ENCODE measurements around the gene KCNJ11. TPM values are rescaled to one million over a fixed set of nuclear protein-coding genes. Genes with fewer than 3 reads are reported as not detected.

The KCNJ11 gene
- total and polyA plus RNA-seq, 2 of the 13 experiments (the other 11 are each of a cell fraction or from before 2014, with no cell fraction given) = 0.38 to 1.6 TPM

DNA sequence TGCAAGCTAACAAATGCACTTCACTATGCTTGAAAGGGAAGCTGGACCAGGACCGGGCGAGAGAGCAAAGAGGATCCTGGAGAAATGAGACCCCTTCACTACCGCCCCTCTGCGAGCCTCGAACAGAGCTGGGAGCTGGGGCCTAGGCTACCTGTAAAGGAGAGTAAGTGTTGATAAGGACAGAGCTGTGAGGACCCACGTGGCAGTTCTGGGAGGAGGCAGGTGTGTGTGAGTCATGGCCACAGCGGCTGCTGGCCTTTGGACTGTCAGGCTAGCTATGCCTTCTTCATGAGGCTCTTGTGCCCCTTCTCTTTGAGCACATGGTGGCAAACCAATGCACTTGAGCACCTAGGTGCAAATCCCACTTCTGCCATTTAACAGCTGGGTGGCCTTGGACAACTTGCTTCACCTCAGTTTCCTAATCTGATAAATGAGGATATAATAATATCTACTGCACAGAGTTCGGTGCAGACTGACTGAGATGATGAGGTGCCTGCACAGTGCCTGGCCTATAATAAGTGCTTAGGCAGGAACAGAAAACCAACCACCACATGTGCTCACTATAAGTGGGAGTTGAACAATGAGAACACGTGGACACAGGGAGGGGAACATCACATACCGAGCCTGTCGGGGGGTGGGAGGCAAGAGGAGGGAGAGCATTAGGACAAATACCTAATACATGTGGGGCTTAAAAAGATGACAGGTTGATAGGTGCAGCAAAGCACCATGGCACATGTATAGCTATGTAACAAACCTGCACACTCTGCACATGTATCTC, 35.3 kb upstream of the KCNJ11 start (continued):
- TF ChIP-seq, protein P1, sequence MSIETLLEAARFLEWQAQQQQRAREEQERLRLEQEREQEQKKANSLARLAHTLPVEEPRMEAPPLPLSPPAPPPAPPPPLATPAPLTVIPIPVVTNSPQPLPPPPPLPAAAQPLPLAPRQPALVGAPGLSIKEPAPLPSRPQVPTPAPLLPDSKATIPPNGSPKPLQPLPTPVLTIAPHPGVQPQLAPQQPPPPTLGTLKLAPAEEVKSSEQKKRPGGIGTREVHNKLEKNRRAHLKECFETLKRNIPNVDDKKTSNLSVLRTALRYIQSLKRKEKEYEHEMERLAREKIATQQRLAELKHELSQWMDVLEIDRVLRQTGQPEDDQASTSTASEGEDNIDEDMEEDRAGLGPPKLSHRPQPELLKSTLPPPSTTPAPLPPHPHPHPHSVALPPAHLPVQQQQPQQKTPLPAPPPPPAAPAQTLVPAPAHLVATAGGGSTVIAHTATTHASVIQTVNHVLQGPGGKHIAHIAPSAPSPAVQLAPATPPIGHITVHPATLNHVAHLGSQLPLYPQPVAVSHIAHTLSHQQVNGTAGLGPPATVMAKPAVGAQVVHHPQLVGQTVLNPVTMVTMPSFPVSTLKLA (IDR thresholded peaks at IDR 0.05) = no peak
- TF ChIP-seq SNAI1 (CRISPR knock-in tag; IDR thresholded peaks at IDR 0.05; ENCODE audit: borderline replicate concordance) (no peak), ZSCAN22 (CRISPR knock-in tag; IDR thresholded peaks at IDR 0.05) (no peak), ZNF598 (CRISPR knock-in tag; IDR thresholded peaks at IDR 0.05; ENCODE audit: borderline replicate concordance) (peak; percentile 63; the same call in 1 of the 2 replicates), TP53 (CRISPR knock-in tag; conservative IDR thresholded peaks at IDR 0.05) (no peak), ZNF616 (CRISPR knock-in tag; IDR thresholded peaks at IDR 0.05; ENCODE audit: low read depth) (no peak), ZNF382 (CRISPR knock-in tag; IDR thresholded peaks at IDR 0.05; ENCODE audit: borderline replicate concordance) (no peak), SP5 (CRISPR knock-in tag; IDR thresholded peaks at IDR 0.05; ENCODE audit: borderline replicate concordance, low read depth) (no peak), THAP11 (CRISPR knock-in tag; IDR thresholded peaks at IDR 0.05) (no peak), ZNF839 (CRISPR knock-in tag; IDR thresholded peaks at IDR 0.05; ENCODE audit: borderline replicate concordance) (no peak), CC2D1A (CRISPR knock-in tag; IDR thresholded peaks at IDR 0.05) (no peak), ZSCAN30 (CRISPR knock-in tag; IDR thresholded peaks at IDR 0.05) (no peak), ZEB1 (IDR thresholded peaks at IDR 0.05; ENCODE audit: insufficient replicate concordance, low read depth) (no peak)
- TF ChIP-seq, protein P2, sequence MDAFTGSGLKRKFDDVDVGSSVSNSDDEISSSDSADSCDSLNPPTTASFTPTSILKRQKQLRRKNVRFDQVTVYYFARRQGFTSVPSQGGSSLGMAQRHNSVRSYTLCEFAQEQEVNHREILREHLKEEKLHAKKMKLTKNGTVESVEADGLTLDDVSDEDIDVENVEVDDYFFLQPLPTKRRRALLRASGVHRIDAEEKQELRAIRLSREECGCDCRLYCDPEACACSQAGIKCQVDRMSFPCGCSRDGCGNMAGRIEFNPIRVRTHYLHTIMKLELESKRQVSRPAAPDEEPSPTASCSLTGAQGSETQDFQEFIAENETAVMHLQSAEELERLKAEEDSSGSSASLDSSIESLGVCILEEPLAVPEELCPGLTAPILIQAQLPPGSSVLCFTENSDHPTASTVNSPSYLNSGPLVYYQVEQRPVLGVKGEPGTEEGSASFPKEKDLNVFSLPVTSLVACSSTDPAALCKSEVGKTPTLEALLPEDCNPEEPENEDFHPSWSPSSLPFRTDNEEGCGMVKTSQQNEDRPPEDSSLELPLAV (CRISPR knock-in tag; conservative IDR thresholded peaks at IDR 0.05; ENCODE audit: low read depth) = no peak
- TF ChIP-seq, protein P3, sequence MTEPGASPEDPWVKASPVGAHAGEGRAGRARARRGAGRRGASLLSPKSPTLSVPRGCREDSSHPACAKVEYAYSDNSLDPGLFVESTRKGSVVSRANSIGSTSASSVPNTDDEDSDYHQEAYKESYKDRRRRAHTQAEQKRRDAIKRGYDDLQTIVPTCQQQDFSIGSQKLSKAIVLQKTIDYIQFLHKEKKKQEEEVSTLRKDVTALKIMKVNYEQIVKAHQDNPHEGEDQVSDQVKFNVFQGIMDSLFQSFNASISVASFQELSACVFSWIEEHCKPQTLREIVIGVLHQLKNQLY (CRISPR knock-in tag; IDR thresholded peaks at IDR 0.05) = no peak; the same call in 1 of the 2 replicates
- TF ChIP-seq, protein P4, sequence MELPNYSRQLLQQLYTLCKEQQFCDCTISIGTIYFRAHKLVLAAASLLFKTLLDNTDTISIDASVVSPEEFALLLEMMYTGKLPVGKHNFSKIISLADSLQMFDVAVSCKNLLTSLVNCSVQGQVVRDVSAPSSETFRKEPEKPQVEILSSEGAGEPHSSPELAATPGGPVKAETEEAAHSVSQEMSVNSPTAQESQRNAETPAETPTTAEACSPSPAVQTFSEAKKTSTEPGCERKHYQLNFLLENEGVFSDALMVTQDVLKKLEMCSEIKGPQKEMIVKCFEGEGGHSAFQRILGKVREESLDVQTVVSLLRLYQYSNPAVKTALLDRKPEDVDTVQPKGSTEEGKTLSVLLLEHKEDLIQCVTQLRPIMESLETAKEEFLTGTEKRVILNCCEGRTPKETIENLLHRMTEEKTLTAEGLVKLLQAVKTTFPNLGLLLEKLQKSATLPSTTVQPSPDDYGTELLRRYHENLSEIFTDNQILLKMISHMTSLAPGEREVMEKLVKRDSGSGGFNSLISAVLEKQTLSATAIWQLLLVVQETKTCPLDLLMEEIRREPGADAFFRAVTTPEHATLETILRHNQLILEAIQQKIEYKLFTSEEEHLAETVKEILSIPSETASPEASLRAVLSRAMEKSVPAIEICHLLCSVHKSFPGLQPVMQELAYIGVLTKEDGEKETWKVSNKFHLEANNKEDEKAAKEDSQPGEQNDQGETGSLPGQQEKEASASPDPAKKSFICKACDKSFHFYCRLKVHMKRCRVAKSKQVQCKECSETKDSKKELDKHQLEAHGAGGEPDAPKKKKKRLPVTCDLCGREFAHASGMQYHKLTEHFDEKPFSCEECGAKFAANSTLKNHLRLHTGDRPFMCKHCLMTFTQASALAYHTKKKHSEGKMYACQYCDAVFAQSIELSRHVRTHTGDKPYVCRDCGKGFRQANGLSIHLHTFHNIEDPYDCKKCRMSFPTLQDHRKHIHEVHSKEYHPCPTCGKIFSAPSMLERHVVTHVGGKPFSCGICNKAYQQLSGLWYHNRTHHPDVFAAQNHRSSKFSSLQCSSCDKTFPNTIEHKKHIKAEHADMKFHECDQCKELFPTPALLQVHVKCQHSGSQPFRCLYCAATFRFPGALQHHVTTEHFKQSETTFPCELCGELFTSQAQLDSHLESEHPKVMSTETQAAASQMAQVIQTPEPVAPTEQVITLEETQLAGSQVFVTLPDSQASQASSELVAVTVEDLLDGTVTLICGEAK (IDR thresholded peaks at IDR 0.05) = no peak
- TF ChIP-seq, protein P4 (CRISPR knock-in tag; IDR thresholded peaks at IDR 0.05) = no peak
